ENCODE data around the gene BCL2L14.

- TF ChIP-seq CTCF (IDR thresholded peaks at IDR 0.05; ENCODE audit: low read depth, low read length, poor library complexity, severe bottlenecking) (no peak), EZH2phosphoT487 (IDR thresholded peaks at IDR 0.05; ENCODE audit: borderline replicate concordance, low read length) (no peak)
Measured at GRCh38 chr12:12051668-12052067, 19.1 kb upstream of the BCL2L14 start.

Data from DOHH2 (cell line).